SK-N-SH (cell line): ENCODE data around the gene SDR9C7.

ENCODE experiments used
- CTCF ChIP-seq: fragments of 200-600 bp; sonication (generic); IDR thresholded peaks from 2 replicates; pipeline ENCODE4 v1.6.1; 2017; ENCODE audit warnings: antibody characterized with exemption, mild to moderate bottlenecking, moderate library complexity
- NRF1 ChIP-seq: IDR thresholded peaks from 2 replicates; pipeline ENCODE4 v1.6.1; 2012; ENCODE audit warnings: low read depth, mild to moderate bottlenecking, low read length
- POLR2AphosphoS5 ChIP-seq: IDR thresholded peaks from 2 replicates; pipeline ENCODE4 v1.6.1; 2012; ENCODE audit warnings: low read depth, low read length
- REST ChIP-seq: IDR thresholded peaks from 2 replicates; pipeline ENCODE4 v1.6.1; 2012; ENCODE audit warnings: mild to moderate bottlenecking, low read depth, low read length, moderate library complexity
- TAF1 ChIP-seq: IDR thresholded peaks from 2 replicates; pipeline ENCODE4 v1.6.1; 2012; ENCODE audit warnings: low read depth, mild to moderate bottlenecking, low read length, moderate library complexity, borderline replicate concordance
- TEAD4 ChIP-seq: IDR thresholded peaks from 2 replicates; pipeline ENCODE4 v1.4.0; 2012; ENCODE audit warnings: mild to moderate bottlenecking, borderline replicate concordance; ENCODE audit not compliant: insufficient read depth
- TF ChIP-seq, protein P1 (sequence below): IDR thresholded peaks from 2 replicates; pipeline ENCODE4 v1.4.0; 2012; ENCODE audit warnings: low read depth

DNA sequence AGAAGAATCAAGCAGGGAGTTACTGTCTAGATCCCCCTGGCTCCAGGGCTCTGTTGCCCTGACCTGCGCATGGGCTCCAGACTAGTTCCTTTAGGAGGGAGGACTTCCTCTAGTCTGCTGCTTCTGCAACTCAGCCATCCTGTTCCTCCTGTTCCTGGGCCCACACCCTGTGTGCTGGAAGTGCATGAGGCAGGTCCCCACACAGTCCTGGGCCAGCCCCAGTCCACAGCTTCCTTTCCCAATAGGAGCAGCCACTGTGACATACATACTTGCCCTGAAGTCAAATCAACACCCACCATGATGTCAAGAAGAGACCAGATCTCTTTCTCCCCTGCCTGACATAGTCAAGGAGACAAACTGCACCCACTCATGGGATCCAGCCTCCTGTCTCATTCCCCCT lies 1.3 kb downstream of the SDR9C7 start:
- TF ChIP-seq TEAD4 (no peak), CTCF (no peak), TAF1 (no peak), POLR2AphosphoS5 (no peak), REST (no peak), NRF1 (no peak)
- TF ChIP-seq, protein P1, sequence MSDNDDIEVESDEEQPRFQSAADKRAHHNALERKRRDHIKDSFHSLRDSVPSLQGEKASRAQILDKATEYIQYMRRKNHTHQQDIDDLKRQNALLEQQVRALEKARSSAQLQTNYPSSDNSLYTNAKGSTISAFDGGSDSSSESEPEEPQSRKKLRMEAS, result no peak
